GM06990 (cell line): ENCODE measurements around the gene AFDN.

Experiments used
- DNase-seq: peaks from one replicate; pipeline ENCODE4 v3.0.0-alpha.2; 2011; ENCODE audit not compliant: insufficient read length; ENCODE audit errors: extremely low read depth
- H3K27me3 ChIP-seq: replicated peaks from 2 replicates; pipeline ENCODE4 v1.6.0; 2011; ENCODE audit warnings: low read length; ENCODE audit not compliant: control insufficient read depth, insufficient read depth
- H3K36me3 ChIP-seq: 2 replicates; pipeline ENCODE4 v1.5.1; 2011; ENCODE audit warnings: low read length; ENCODE audit not compliant: control insufficient read depth, insufficient read depth
- H3K4me3 ChIP-seq: replicated peaks from 2 replicates; pipeline ENCODE4 v1.5.1; 2011; ENCODE audit warnings: low read depth, mild to moderate bottlenecking, control low read depth, low read length
- CTCF ChIP-seq: IDR thresholded peaks from 2 replicates; pipeline ENCODE4 v1.5.1; 2011; ENCODE audit warnings: low read length, control low read depth, mild to moderate bottlenecking, inconsistent platforms; ENCODE audit not compliant: insufficient read depth, poor library complexity, severe bottlenecking

AFDN gene

GRCh38 chr6:167985911-167986595 is 159.3 kb downstream of the AFDN start:
- H3K36me3 ChIP-seq = no peaks in the 10 kb centered on the region
- DNase-seq = no peak
- no peak overlapping the region for H3K4me3 ChIP-seq
- no peak for TF ChIP-seq CTCF
- no peaks in the 10 kb centered on the region for H3K27me3 ChIP-seq

DNA sequence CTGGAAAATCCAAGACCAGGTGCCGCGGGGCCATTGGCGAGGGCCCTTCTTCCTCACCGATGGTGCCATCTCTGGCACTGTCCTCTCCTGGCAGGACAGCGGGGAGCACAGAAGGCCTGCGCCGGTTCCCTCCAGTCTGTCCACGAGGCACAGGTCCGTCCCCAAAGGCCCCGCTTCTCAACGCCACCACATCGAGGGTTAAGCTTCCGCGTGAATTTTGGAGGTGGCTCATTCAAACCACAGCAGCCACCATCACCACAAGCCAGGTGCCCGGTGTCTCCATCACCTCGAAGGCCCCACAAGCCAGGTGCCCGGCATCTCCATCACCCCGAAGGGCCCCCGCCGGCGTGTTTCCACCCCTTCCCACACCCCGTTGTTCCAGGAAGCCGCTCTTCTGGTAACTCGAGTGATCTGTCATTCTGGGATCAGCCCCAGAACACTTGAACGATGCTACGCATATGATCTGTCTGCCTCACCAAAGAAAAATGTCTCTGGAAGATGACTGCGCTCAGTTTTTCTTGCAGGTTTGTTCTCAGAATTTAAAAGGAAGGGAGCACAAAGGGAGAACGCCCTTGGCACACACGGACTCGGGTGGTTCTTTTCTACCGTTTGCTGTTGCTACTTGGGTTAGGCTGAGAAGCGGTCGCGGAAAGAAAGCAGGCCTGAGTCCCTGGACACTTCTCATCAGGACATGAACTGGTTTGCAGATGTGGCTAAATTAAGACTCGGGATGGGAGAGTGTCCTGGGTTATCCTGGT is 160.9 kb downstream of the AFDN start:
- Histone ChIP-seq H3K36me3 (no peaks in the 10 kb centered on the region), H3K4me3 (no peak overlapping the region), H3K27me3 (no peaks in the 10 kb centered on the region)
- no peak for TF ChIP-seq CTCF
- no peak for DNase-seq

DNA sequence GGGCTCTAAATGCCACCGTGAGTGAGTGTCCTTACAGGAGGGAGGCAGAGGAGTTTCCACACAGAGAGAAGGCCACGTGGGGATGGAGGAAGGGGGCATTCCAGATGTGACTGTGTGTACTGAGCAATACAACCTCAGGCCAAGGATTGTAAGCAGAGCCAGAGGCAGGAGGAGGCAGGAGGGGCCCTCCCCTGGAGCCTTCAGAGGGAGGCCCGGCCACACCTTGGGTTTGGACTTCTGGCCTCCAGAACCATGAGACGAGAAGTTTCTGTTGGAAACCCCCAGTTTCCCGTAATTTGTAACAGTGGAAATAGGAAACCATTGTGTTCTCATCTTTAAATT is 161.4 kb downstream of the AFDN start:
- H3K27me3 ChIP-seq = no peaks in the 10 kb centered on the region
- H3K4me3 ChIP-seq = no peak overlapping the region
- no peak for DNase-seq
- no peaks in the 10 kb centered on the region for H3K36me3 ChIP-seq
- no peak for TF ChIP-seq CTCF

DNA sequence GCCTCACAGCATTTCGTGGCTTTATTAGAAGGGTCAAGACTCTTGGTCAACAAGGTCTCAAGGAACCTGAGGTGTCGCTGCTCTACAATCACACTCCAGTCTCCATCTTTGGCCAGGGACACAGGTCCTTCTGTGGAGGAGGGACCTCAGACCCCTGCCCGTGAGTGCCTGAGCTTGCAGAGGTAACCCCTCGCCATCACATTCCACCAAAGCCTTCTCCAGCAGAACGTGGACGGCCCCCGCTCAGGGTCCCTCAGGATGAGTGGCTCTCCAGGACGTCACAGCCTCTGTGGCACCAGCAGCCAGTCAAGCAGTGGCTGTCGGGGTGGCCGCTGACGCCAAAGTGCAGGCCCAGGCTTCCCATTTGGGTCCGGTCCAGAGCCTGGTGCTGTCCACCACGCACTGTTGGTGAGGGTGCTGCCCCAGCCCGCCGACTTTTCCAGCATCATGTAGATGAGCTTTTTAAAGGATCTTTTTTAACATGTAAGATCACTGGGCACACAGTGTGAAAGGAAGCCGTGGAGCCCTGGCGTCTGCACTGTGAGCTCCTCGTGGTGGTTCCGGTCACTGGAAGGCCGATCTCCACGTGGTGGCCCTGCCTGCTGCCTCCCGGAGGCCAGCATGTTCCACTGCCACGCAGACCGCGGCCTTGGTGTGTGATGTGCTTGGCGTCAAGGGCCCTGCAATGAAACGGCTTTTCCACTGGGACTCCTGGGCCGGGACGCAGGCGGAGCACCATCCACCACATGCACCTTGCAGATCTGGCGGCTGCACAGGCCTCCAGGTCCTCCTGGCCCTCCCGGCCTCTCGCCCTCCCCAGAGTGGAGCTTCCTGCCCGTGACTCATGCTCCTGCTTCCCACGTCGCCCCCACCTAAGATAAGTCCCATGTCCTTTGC is 162.5 kb downstream of the AFDN start:
- TF ChIP-seq CTCF = no peak
- Histone ChIP-seq H3K36me3 (no peaks in the 10 kb centered on the region), H3K4me3 (no peak overlapping the region), H3K27me3 (no peaks in the 10 kb centered on the region)
- no peak for DNase-seq

- Histone ChIP-seq H3K27me3 (no peaks in the 10 kb centered on the region), H3K36me3 (no peaks in the 10 kb centered on the region), H3K4me3 (no peak overlapping the region)
- no peak for TF ChIP-seq CTCF
- DNase-seq = no peak
Measured at GRCh38 chr6:167990016-167990945, 163.6 kb downstream of the AFDN start.
